ENCODE results near the gene COPZ2.

DNA sequence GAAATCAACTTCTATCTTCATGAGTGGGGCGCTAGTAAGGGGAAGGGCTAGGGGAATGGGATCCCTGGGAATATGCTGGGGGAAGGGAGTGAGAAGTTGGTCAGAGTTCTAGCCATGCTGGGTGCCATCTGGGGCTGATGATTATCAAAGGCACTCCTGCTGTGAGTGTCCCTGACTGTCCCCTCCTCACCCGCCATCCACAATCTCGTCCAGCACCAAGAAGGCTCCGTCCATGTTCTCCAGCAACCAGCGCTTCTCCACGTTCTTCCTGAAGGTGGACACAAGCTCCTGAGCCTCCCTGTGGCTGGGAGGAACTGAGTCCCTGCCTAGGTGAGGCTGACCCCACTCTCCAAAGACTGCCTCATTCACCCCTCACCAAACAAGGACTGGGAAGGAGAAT, 5.6 kb downstream of the COPZ2 start:
- TF ChIP-seq, protein P1, sequence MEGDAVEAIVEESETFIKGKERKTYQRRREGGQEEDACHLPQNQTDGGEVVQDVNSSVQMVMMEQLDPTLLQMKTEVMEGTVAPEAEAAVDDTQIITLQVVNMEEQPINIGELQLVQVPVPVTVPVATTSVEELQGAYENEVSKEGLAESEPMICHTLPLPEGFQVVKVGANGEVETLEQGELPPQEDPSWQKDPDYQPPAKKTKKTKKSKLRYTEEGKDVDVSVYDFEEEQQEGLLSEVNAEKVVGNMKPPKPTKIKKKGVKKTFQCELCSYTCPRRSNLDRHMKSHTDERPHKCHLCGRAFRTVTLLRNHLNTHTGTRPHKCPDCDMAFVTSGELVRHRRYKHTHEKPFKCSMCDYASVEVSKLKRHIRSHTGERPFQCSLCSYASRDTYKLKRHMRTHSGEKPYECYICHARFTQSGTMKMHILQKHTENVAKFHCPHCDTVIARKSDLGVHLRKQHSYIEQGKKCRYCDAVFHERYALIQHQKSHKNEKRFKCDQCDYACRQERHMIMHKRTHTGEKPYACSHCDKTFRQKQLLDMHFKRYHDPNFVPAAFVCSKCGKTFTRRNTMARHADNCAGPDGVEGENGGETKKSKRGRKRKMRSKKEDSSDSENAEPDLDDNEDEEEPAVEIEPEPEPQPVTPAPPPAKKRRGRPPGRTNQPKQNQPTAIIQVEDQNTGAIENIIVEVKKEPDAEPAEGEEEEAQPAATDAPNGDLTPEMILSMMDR (IDR thresholded peaks at IDR 0.05), result no peak
- TF ChIP-seq EZH2 (IDR thresholded peaks at IDR 0.05; ENCODE audit: borderline replicate concordance, insufficient read depth, low read depth, low read length, poor library complexity, severe bottlenecking), result no peak
